PFSK-1 (cell line): ENCODE data around the gene TPSB2.
A peak's percentile ranks its signal among the peaks of the same experiment; 100 is the strongest.

ENCODE experiments used
- FOXP2 ChIP-seq: optimal IDR thresholded peaks from 2 replicates; pipeline ENCODE3; 2011; ENCODE audit warnings: borderline replicate concordance, control low read depth, inconsistent platforms; ENCODE audit not compliant: insufficient read depth; ENCODE audit errors: extremely low read length, extremely low read depth
- POLR2AphosphoS5 ChIP-seq: IDR thresholded peaks from 2 replicates; pipeline ENCODE4 v1.6.1; 2012; ENCODE audit warnings: low read depth, mild to moderate bottlenecking, control low read depth, low read length, moderate library complexity
- SIN3A ChIP-seq: IDR thresholded peaks from 2 replicates; pipeline ENCODE4 v1.6.1; 2012; ENCODE audit warnings: mild to moderate bottlenecking, low read length, moderate library complexity, borderline replicate concordance; ENCODE audit not compliant: insufficient read depth
- TAF1 ChIP-seq: IDR thresholded peaks from 2 replicates; pipeline ENCODE4 v1.6.1; 2012; ENCODE audit warnings: low read length, control low read depth, borderline replicate concordance; ENCODE audit not compliant: insufficient read depth
- TF ChIP-seq, protein P1 (sequence below), 2 experiments: IDR thresholded peaks; 2 replicates each; pipeline versions ENCODE4 v1.6.1 to v1.8.0; 2011 to 2012; ENCODE audit warnings: low read depth in 2 of 2, low read length in 2 of 2, control low read depth in 1 of 2, inconsistent platforms in 1 of 2, mild to moderate bottlenecking in 1 of 2, moderate library complexity in 1 of 2; ENCODE audit not compliant: insufficient read depth in 1 of 2

Gene TPSB2

DNA sequence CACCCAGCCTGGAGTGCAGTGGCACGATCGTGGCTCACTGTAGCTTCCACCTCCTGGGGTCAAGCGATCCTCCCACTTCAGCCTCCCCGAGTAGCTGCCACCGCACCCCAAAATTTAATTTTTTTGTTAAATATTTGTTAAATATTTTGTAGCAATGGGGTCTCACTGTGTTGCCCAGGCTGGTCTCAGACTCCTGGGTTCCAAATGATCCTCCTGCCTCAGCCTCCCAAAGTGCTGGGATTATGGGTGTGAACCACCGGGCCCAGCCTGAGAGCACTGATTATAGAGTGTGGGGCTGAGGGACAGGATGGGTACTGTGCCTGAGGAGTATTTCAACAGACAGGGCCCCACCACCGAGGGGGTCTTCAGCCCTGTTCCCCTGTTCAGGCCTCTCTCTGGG lies 40.5 kb downstream of the TPSB2 start:
- TF ChIP-seq TAF1 = no peak
- no peak for TF ChIP-seq POLR2AphosphoS5
- TF ChIP-seq, protein P1, sequence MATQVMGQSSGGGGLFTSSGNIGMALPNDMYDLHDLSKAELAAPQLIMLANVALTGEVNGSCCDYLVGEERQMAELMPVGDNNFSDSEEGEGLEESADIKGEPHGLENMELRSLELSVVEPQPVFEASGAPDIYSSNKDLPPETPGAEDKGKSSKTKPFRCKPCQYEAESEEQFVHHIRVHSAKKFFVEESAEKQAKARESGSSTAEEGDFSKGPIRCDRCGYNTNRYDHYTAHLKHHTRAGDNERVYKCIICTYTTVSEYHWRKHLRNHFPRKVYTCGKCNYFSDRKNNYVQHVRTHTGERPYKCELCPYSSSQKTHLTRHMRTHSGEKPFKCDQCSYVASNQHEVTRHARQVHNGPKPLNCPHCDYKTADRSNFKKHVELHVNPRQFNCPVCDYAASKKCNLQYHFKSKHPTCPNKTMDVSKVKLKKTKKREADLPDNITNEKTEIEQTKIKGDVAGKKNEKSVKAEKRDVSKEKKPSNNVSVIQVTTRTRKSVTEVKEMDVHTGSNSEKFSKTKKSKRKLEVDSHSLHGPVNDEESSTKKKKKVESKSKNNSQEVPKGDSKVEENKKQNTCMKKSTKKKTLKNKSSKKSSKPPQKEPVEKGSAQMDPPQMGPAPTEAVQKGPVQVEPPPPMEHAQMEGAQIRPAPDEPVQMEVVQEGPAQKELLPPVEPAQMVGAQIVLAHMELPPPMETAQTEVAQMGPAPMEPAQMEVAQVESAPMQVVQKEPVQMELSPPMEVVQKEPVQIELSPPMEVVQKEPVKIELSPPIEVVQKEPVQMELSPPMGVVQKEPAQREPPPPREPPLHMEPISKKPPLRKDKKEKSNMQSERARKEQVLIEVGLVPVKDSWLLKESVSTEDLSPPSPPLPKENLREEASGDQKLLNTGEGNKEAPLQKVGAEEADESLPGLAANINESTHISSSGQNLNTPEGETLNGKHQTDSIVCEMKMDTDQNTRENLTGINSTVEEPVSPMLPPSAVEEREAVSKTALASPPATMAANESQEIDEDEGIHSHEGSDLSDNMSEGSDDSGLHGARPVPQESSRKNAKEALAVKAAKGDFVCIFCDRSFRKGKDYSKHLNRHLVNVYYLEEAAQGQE (IDR thresholded peaks at IDR 0.05; ENCODE audit: insufficient read depth in 1 of 2, low read depth in 2 of 2, low read length in 2 of 2) = no peak
- TF ChIP-seq SIN3A = no peak
- TF ChIP-seq FOXP2 = no peak

DNA sequence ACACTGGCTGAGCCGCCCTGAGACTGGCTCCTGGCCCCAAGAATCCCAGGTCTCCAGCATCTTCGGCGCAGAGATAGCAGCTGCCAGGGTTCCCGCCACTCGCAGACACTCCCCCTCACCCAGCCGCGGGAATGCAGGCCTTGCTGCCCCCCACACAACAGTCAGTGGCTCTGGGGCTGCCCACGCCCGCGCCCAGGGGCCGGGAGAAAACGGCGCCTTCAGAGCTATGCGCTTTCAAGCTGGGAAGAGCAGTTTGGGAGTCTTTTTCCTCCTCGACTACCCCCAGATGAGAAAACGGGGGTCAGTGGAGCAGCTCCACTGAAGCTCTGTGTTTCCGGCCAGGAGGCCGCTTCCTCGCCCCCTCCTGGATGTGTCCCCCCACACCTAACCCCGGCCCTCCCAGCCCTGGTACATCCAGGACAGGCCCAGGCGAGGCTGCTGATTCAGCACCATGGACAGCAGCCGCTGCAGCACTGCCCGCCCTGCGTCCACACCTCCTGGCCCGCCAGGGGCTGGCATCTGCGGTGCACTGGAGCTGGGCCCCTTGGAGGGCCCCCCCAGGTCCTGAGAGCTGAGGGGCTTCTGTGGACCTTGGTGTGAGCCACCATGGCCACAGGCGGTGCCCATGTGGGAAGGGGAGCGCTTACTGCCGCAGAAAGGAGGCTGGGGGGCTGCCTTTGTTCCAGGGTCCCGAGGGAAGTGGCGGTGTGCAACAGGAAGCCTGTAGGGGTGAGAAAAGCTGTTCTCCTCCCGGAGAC lies 41.4 kb downstream of the TPSB2 start:
- TF ChIP-seq, protein P1 (IDR thresholded peaks at IDR 0.05; ENCODE audit: insufficient read depth in 1 of 2, low read depth in 2 of 2, low read length in 2 of 2) = peak; percentile 96 to 97
- no peak for TF ChIP-seq SIN3A

DNA sequence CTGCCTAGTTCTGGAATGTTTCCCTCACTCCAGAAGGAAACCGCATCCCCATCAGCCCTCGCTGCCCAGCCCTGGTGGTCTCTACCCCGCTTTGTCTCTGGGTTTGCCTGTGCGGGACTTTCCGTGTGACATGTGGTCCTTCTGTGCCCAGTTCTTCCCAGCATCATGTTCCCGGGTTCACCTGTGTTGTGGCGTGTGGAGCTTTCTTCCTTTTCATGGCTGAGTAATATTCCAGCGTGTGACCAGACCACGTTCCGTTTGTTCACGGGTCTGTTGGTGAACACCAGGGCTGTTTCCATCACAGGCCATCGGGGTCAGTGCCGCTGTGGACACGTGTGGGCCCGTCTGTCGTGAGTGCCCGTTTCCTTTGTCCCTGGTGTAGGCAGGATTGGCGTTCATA lies 45.0 kb downstream of the TPSB2 start:
- TF ChIP-seq, protein P1 (IDR thresholded peaks at IDR 0.05; ENCODE audit: insufficient read depth in 1 of 2, low read depth in 2 of 2, low read length in 2 of 2) = no peak
- TF ChIP-seq POLR2AphosphoS5 (no peak), TAF1 (no peak), SIN3A (no peak), FOXP2 (no peak)

DNA sequence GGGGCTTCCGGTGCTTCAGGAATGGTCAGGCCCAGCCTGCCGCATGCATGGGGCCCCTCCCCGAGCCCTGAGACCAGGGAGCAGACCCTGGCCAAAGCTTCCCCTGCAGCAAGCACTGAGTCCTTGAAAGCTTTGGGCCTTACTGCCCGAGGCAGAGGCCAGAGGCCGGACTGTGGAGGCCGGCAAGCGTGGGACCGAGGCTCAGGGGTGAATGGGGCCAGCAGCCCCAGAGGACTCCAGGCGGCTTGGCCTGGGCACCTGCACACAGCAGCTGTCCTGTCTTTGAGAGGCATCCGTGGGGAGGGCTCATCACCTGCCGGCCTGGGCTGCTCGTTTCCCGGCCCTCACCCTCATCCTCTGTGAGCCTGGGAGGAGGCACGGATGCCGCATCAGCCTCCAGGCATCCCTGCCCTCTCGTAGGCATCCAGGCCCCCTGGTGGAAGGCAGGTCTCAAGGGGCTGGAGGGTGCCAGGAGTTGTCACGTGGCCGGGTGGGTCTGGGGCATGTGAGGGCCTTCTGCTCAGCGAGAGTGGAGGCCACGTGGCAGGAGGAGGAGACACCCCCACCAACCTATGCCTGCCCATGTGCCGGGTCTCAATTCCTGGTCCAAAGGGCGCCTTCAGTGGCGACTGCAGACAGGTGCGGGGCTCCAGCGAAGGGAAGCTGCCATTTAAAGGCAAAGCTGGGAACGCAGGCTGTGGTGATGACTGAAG lies 45.7 kb downstream of the TPSB2 start:
- TF ChIP-seq, protein P1 (IDR thresholded peaks at IDR 0.05; ENCODE audit: insufficient read depth in 1 of 2, low read depth in 2 of 2, low read length in 2 of 2) = no peak
- no peak for TF ChIP-seq SIN3A
- TF ChIP-seq POLR2AphosphoS5 = no peak
- TF ChIP-seq TAF1 = no peak
- no peak for TF ChIP-seq FOXP2
